Measurements from ENCODE around the gene CEACAM4.

GRCh38 chr19:41584260-41584810 is 42.5 kb downstream of the CEACAM4 start:
- no peak for TF ChIP-seq CTCF (conservative IDR thresholded peaks at IDR 0.05; ENCODE audit: low read length)
- TF ChIP-seq EZH2phosphoT487 (IDR thresholded peaks at IDR 0.05; ENCODE audit: borderline replicate concordance): no peak
